H9 (cell line): ENCODE measurements around the gene CBLL1. TPM values are rescaled to one million over a fixed set of nuclear protein-coding genes. Genes with fewer than 3 reads are reported as not detected.

Experiments used
- DNase-seq: peaks from one replicate; pipeline ENCODE4 v3.0.0-alpha.2; 2017
- H2AFZ ChIP-seq: one replicate; pipeline ENCODE4 v1.6.1; 2013; ENCODE audit warnings: mild to moderate bottlenecking, low read length, control low read depth, moderate library complexity
- H2AK5ac ChIP-seq: 2 replicates; pipeline ENCODE4 v1.6.1; 2013; ENCODE audit warnings: low read length, control low read depth, mixed read lengths; ENCODE audit not compliant: insufficient read length
- H2BK120ac ChIP-seq: one replicate; pipeline ENCODE4 v1.6.1; 2013; ENCODE audit warnings: low read depth, mild to moderate bottlenecking, low read length, control low read depth, inconsistent platforms; ENCODE audit not compliant: poor library complexity, severe bottlenecking
- H2BK12ac ChIP-seq: 2 replicates; pipeline ENCODE4 v1.6.1; 2013; ENCODE audit warnings: low read length, control low read depth, mixed read lengths, low read depth; ENCODE audit not compliant: insufficient read length
- H2BK15ac ChIP-seq: 2 replicates; pipeline ENCODE4 v1.6.1; 2013; ENCODE audit warnings: low read depth, low read length, control low read depth
- H2BK20ac ChIP-seq: one replicate; pipeline ENCODE4 v1.6.1; 2013; ENCODE audit warnings: low read depth, mild to moderate bottlenecking, low read length, control low read depth, inconsistent platforms; ENCODE audit not compliant: poor library complexity, severe bottlenecking
- H2BK5ac ChIP-seq: 2 replicates; pipeline ENCODE4 v1.6.1; 2013; ENCODE audit warnings: low read length, control low read depth, mixed read lengths; ENCODE audit not compliant: insufficient read length
- H3K14ac ChIP-seq: 2 replicates; pipeline ENCODE4 v1.6.1; 2013; ENCODE audit warnings: low read length, control low read depth; ENCODE audit not compliant: insufficient read depth
- H3K18ac ChIP-seq: 2 replicates; pipeline ENCODE4 v1.6.1; 2013; ENCODE audit warnings: low read depth, mild to moderate bottlenecking, mixed read lengths, low read length, control low read depth; ENCODE audit not compliant: insufficient read length
- H3K23ac ChIP-seq: 2 replicates; pipeline ENCODE4 v1.6.1; 2013; ENCODE audit warnings: low read length, control low read depth, mixed read lengths, low read depth; ENCODE audit not compliant: insufficient read length
- H3K23me2 ChIP-seq: 2 replicates; pipeline ENCODE4 v1.6.1; 2013; ENCODE audit warnings: low read depth, mild to moderate bottlenecking, mixed read lengths, low read length, control low read depth; ENCODE audit not compliant: insufficient read length, poor library complexity, severe bottlenecking
- H3K27ac ChIP-seq: 2 replicates; pipeline ENCODE4 v1.5.1; 2013; ENCODE audit warnings: low read length, control low read depth, mixed read lengths, low read depth; ENCODE audit not compliant: insufficient read length
- H3K27me3 ChIP-seq: 2 replicates; pipeline ENCODE4 v1.6.1; 2013; ENCODE audit warnings: low read length, control low read depth, inconsistent platforms; ENCODE audit not compliant: insufficient read depth
- H3K4ac ChIP-seq: 2 replicates; pipeline ENCODE4 v1.6.1; 2013; ENCODE audit warnings: low read depth, mild to moderate bottlenecking, control low read depth, inconsistent platforms, low read length, moderate library complexity
- H3K4me1 ChIP-seq: 2 replicates; pipeline ENCODE4 v1.6.1; 2013; ENCODE audit warnings: low read length, control low read depth, inconsistent platforms; ENCODE audit not compliant: insufficient read depth
- H3K4me2 ChIP-seq: 2 replicates; pipeline ENCODE4 v1.6.1; 2013; ENCODE audit warnings: low read length, control low read depth, mixed read lengths; ENCODE audit not compliant: insufficient read length, insufficient read depth
- H3K56ac ChIP-seq: 2 replicates; pipeline ENCODE4 v1.6.1; 2013; ENCODE audit warnings: low read depth, mild to moderate bottlenecking, mixed read lengths, low read length, control low read depth; ENCODE audit not compliant: insufficient read length
- H3K79me1 ChIP-seq: 2 replicates; pipeline ENCODE4 v1.6.1; 2013; ENCODE audit warnings: low read depth, mild to moderate bottlenecking, moderate library complexity, low read length, control low read depth, inconsistent platforms; ENCODE audit not compliant: insufficient read depth, poor library complexity, severe bottlenecking
- H3K79me2 ChIP-seq: 2 replicates; pipeline ENCODE4 v1.6.1; 2013; ENCODE audit warnings: low read length, control low read depth, inconsistent platforms; ENCODE audit not compliant: insufficient read depth
- H3K9ac ChIP-seq: 2 replicates; pipeline ENCODE4 v1.6.1; 2013; ENCODE audit warnings: low read length, control low read depth, mixed read lengths; ENCODE audit not compliant: insufficient read length; ENCODE audit errors: extremely low read depth
- H3K9me3 ChIP-seq: one replicate; pipeline ENCODE4 v1.6.1; 2013; ENCODE audit warnings: low read depth, low read length, inconsistent platforms; ENCODE audit not compliant: control insufficient read depth
- H3T11ph ChIP-seq: one replicate; pipeline ENCODE4 v1.6.1; 2013; ENCODE audit warnings: mild to moderate bottlenecking, low read length, control low read depth, inconsistent platforms
- H4K20me1 ChIP-seq: one replicate; pipeline ENCODE4 v1.6.1; 2013; ENCODE audit not compliant: control insufficient read depth, insufficient read length, insufficient read depth
- H4K5ac ChIP-seq: 2 replicates; pipeline ENCODE4 v1.6.1; 2013; ENCODE audit warnings: low read depth, mild to moderate bottlenecking, mixed read lengths, low read length, control low read depth; ENCODE audit not compliant: insufficient read length
- H4K8ac ChIP-seq: replicated peaks from 2 replicates; pipeline ENCODE4 v1.6.1; 2013; ENCODE audit warnings: low read length, control low read depth, mixed read lengths, low read depth; ENCODE audit not compliant: insufficient read length
- H4K91ac ChIP-seq: 2 replicates; pipeline ENCODE4 v1.6.1; 2013; ENCODE audit warnings: low read depth, mild to moderate bottlenecking, moderate library complexity, mixed read lengths, low read length, control low read depth; ENCODE audit not compliant: insufficient read length
- H3K27ac Mint-ChIP-seq, 3 experiments: 2 replicates in 2 of 3; 3 replicates in 1 of 3; pipeline ENCODE4 v1.8.0; 2020 to 2021; ENCODE audit warnings: mixed read lengths in 3 of 3, mild to moderate bottlenecking in 1 of 3, moderate library complexity in 1 of 3
- H3K27me3 Mint-ChIP-seq: 2 replicates; pipeline ENCODE4 v1.8.0; 2021; ENCODE audit warnings: low read depth, mild to moderate bottlenecking, moderate library complexity, mixed read lengths
- H3K36me3 Mint-ChIP-seq, 3 experiments: 2 replicates in 2 of 3; 3 replicates in 1 of 3; pipeline ENCODE4 v1.8.0; 2020 to 2021; ENCODE audit warnings: low read depth in 3 of 3, mixed read lengths in 3 of 3; ENCODE audit not compliant: insufficient read depth in 1 of 3
- H3K4me1 Mint-ChIP-seq, 2 experiments: 2 replicates each; pipeline ENCODE4 v1.8.0; 2020; ENCODE audit warnings: mixed read lengths in 2 of 2
- H3K4me3 Mint-ChIP-seq, 2 experiments: 2 replicates in 1 of 2; 3 replicates in 1 of 2; pipeline ENCODE4 v1.8.0; 2020 to 2021; ENCODE audit warnings: mild to moderate bottlenecking in 2 of 2, mixed read lengths in 2 of 2, moderate library complexity in 1 of 2
- H3K9me3 Mint-ChIP-seq, 2 experiments: 2 replicates in 1 of 2; 3 replicates in 1 of 2; pipeline ENCODE4 v1.8.0; 2020; ENCODE audit warnings: mild to moderate bottlenecking in 2 of 2, mixed read lengths in 2 of 2, moderate library complexity in 1 of 2
- CTCF ChIP-seq: fragments of 200-600 bp; sonication (generic); conservative IDR thresholded peaks from 3 replicates; pipeline ENCODE4 v1.8.0; 2021; ENCODE audit warnings: antibody characterized with exemption, mild to moderate bottlenecking
- WGBS: extraction: QIAGEN DNeasy Blood & Tissue Kit; methylation state at CpG from one replicate; pipeline ENCODE4 v1.1.7; 2013; ENCODE audit warnings: missing lambda C conversion rate, low lambda C conversion rate, mixed read lengths; ENCODE audit not compliant: insufficient read length; ENCODE audit errors: extremely low coverage; 5-methylcytosine and 5-hydroxymethylcytosine counted together
- total RNA-seq: library from RNA; stranded (reverse); gene quantifications from 2 replicates; pipeline ENCODE4 v1.2.1, GENCODE V29; 2021

The CBLL1 gene
- total RNA-seq, 1 experiment from 2014 or later, result 32.2 TPM

DNA sequence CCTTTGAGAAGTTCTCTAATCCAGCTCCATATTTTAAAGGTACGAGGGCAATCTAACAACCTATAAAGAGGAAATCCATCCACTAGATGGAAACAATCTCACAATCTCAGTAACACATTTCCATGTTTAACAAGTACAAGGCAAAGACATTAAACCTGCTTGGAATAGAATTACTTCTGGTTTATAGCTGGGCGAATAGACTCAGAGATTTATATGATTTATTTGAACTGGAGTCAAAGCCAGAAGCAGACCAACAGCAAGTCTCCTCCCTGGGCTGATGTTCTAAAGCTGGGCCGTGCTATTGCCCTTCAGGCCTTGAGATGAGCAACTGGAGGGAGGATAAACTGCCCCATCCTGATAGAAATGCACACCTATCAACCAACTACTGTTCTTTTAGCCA lies 33.8 kb downstream of the CBLL1 start:
- H2BK20ac ChIP-seq, result no peak overlapping the region
- H2BK5ac ChIP-seq, result no peak overlapping the region
- H2AFZ ChIP-seq, result no peak overlapping the region
- no peak overlapping the region for H2BK15ac ChIP-seq
- no peak for TF ChIP-seq CTCF
- no peaks in the 10 kb centered on the region for H3K79me1 ChIP-seq
- H3K27me3 ChIP-seq, result no peaks in the 10 kb centered on the region
- H2AK5ac ChIP-seq, result no peak overlapping the region
- H3K4ac ChIP-seq, result no peak overlapping the region
- Mint-ChIP-seq H3K4me3 (no peak overlapping the region), H3K27ac (no peak overlapping the region), H3K9me3 (no peaks in the 10 kb centered on the region), H3K4me1 (no peaks in the 10 kb centered on the region), H3K36me3 (no peaks in the 10 kb centered on the region), H3K27me3 (no peaks in the 10 kb centered on the region)
- H3K9ac ChIP-seq, result no peak overlapping the region
- H4K5ac ChIP-seq, result no peak overlapping the region
- no peaks in the 10 kb centered on the region for H3K4me1 ChIP-seq
- no peak overlapping the region for H3K4me2 ChIP-seq
- no peak overlapping the region for H4K91ac ChIP-seq
- no peak overlapping the region for H3K23ac ChIP-seq
- H2BK12ac ChIP-seq, result no peak overlapping the region
- H3K23me2 ChIP-seq, result no peaks in the 10 kb centered on the region
- no peak overlapping the region for H2BK120ac ChIP-seq
- no peaks in the 10 kb centered on the region for H4K20me1 ChIP-seq
- H3T11ph ChIP-seq, result no peak overlapping the region
- DNase-seq, result no peak
- H3K56ac ChIP-seq, result no peak overlapping the region
- WGBS, result no CpG with 5 or more reads among the region's 3 CpGs
- no peak overlapping the region for H4K8ac ChIP-seq
- H3K14ac ChIP-seq, result no peak overlapping the region
- H3K18ac ChIP-seq, result no peak overlapping the region
- no peaks in the 10 kb centered on the region for H3K79me2 ChIP-seq
- no peak overlapping the region for H3K27ac ChIP-seq
- H3K9me3 ChIP-seq, result no peaks in the 10 kb centered on the region
